SIG-M5 treated with dmso at 0.1 percent for 504 hours (cell line): Measurements from ENCODE around the gene PTGES3.
"Not testable (repeated sequence)": the region's sequence is repeated elsewhere in the genome, so short reads cannot be mapped to it uniquely, and the experiment has no call there.

Experiments used
- DNase-seq: peaks from one replicate; lab custom pipeline; 2025; ENCODE audit not compliant: unreplicated experiment; lab: John Stamatoyannopoulos, UW

Gene PTGES3

DNA sequence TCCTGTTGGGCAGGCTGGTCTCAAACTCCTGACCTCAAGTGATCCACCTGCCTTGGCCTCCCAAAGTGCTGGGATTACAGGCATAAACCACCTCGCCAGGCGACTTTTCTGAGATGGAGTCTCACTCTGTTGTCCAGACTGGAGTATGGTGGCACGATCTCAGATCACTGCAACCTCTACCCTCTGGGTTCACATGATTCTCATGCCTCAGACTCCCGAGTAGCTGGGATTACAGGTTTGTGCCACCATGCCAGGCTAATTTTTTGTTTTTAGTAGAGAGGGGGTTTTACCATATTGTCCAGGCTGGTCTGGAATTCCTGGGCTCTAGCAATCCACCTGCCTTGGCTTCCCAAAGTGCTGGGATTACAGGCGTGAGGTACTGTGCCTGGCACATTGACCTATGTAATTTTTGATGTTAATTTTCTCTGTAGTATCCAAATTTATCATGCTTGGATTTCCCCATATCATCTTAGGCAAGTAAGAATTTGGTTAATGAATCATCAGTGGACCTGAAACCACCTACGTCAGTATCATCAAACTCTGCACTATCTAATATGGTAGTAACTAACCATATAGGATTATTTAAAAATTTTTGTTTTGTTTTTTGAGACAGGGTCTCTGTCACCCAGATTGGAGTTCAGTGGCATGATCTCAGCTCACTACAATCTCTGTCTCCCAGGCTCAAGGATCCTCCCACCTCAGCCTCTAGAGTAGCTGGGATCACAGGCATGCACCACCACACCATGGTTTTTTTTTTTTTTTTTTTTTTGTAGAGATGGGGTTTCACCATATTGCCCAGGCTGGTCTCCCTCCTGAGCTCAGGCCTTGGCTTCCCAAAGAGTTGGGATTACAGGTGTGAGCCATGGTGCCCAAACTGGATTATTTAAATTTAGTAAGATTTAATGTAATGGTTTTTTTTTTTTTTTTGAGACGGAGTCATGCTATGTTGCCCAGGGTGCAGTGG lies 30.4 kb downstream of the PTGES3 start:
- DNase-seq: no peak

DNA sequence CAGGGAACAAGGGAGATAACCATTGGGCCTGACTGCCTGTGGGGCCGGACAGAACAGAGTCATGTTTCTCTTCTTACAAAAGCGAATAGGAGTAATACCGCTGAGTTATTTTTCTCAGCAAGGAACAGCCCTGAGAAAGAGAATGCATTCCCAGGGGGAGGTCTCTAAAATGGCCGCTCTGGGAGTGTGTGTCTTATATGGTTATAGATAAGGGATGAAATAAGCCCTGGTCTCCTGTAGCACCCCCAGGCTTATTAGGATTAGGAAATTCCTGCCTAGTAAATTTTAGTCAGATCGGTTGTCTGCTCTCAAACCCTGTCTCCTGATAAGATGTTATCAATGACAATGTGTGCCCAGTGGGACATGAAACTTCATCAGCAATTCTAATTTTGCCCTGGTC lies 34.3 kb downstream of the PTGES3 start:
- DNase-seq: not testable (repeated sequence)

DNA sequence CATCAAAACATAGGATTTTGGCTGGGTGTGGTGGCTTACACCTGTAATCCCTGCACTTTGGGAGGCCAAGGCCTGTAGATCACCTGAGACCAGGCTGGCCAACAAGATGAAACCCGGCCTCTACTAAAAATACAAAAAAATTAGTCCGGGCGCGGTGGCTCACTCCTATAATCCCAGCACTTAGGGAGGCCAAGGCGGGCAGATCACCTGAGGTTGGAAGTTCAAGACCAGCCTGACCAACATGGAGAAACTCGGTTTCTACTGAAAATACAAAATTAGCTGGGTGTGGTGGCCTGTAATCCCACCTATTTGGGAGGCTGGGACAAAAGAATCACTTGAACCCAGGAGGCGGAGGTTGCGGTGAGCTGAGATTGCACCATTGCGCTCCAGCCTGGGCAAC lies 40.1 kb downstream of the PTGES3 start:
- DNase-seq: not testable (repeated sequence)

DNA sequence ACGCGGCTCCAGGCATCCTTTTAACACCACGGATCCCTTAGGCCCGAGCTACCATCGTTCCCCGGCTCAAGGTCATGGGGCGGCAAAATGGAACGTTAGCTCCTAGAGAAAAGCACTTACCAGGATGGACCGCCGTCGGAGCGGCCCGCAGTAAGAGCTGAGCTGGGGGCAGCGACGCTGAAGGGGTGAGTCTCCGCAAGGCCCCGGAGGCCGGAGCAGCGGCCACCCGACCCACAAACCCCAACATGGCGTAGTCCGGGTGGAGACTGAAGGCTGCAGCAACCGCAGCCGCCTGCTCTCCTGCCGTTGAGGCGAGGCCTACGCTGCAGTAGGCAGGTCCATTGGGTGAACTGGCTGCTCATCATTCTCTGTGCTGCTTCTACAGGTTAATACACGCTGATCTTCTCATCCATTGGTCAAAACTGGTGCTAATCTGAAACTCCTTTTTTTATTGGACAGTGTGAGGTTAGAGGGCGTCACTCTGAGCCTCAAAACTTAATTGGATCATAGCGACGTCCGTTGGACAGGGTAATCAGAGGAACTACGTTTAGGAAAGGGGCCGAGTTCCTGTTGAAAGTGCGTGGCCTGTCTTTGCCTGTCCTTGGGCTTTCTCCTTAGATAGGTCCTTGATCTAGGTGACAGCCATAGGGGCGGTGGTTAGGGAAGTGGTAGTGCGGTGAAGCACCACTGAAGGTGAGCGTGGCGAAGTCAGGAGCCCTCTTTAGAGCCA lies 42.2 kb downstream of the PTGES3 start, which contains the start of gene ATP5F1B:
Gene ATP5F1B (minus strand): TSS at position 268 of the 730 bp plus-strand sequence. CDS start 21 bp downstream, at position 247.
- DNase-seq: peak; percentile 100

DNA sequence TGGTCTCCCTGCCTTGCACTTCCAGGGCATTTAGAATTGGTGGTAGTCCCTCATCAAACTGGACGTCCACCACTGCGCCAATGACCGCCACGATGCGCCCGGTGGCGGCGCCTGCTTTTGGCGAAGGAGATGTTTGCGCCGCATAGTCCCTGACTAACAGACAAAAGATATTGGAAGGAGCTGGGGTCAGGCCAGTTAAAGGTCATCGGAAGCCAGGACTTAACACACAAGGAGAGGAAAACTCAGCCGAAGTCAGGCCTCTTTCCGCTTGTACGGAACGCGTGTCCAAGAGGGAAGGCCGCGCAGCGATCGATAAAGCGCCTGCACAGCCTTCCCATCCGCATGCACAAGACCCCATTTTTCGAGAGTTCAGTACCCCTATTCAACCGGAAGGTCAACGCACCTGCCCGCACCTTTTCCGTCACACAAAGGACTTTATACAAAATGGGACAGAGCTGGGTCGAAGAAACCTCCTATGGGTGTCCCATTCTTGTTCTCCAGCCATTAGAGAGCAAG lies 42.8 kb downstream of the PTGES3 start:
- DNase-seq: no peak

DNA sequence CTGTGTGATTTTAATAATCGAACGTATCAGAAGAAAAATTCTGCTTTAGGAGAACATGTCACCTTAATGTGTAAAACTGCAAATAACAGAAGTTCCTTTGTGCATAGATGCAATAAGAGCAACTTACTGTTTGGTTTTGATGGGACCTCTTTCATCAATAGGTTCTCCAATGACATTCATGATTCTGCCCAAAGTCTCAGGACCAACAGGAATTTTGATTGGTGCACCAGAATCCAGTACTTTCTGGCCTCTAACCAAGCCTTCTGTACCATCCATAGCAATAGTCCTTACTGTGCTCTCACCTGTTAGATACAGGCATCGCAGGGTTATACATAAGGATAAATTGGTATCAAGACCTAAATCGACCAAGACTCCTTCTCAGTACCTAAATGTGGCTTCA lies 43.4 kb downstream of the PTGES3 start:
- no peak for DNase-seq

DNA sequence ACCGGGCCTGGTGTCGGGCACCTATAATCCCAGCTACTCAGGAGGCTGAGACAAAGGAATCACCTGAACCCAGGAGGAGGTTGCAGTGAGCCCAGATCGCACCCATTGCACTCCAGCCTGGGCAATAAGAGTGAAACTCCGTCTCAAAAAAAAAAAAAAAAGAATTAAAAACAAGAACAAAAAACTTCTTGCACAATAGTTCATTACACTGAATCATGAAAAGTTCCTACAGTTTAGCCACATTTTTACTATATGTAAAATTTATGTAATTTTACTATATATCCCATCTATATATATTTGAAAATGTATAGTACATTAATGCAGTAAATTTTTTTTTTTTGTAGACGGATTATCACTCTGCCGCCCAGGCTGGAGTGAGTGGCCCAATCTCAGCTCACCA lies 46.9 kb downstream of the PTGES3 start:
- no peak for DNase-seq

DNA sequence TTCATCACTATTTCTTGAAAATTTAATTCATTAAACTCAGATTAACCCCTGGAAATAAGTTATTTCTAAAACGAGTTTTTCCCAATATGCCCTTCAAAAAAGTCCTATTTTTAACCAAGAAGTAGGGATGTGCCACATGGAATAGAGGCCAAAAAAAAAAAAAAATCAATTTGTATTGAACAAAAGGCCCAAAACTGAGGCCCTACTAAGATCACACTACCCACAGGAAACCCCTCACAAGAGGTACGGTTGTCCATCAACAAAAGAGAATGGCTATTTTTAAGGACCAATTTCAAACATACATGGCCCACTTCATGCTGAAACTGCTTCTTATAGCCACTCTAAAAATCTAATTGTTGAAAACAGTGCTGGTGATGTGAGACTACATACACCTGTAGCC lies 50.5 kb downstream of the PTGES3 start:
- DNase-seq: no peak

DNA sequence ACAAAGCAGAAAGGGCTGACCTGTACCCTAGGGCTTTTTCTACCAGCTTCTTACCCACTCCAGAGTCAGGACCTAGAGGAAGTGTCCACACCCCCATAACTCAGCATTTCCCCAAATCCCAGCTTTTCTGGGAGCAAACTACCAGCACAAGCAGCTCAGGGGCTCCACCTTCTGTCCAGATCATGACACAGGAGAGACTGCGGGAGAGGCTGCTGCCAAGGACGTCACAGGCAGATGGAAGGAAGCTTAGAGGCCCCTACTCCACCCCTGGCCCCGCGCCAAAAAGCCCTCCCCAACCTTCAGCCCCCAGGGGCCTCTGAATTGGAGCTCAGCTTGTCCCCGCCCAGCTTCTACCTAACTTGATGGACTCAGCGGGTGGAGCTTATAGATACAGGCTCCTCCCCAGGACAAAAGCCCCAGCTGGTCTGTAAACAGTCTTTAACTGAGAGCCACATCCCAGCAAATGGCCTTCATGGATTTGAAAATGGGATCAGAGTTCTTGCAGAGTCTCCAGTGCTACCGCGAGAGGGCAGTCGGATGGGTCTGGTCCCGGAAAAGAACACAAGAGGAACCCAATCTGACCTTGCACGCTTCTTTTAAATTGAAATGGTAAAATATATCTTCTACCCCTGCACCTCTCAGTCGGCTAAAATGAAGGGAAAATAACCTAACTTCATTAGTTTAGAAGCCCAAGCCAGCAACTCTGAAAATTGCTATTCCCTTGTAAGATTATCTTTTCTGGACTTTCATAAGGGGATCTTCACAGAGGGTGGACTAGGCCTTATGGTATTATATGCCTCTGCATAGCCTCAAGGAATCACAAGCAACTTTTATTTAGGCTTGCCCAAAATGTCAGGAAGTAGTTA lies 51.2 kb downstream of the PTGES3 start:
- peak; percentile 99 for DNase-seq

DNA sequence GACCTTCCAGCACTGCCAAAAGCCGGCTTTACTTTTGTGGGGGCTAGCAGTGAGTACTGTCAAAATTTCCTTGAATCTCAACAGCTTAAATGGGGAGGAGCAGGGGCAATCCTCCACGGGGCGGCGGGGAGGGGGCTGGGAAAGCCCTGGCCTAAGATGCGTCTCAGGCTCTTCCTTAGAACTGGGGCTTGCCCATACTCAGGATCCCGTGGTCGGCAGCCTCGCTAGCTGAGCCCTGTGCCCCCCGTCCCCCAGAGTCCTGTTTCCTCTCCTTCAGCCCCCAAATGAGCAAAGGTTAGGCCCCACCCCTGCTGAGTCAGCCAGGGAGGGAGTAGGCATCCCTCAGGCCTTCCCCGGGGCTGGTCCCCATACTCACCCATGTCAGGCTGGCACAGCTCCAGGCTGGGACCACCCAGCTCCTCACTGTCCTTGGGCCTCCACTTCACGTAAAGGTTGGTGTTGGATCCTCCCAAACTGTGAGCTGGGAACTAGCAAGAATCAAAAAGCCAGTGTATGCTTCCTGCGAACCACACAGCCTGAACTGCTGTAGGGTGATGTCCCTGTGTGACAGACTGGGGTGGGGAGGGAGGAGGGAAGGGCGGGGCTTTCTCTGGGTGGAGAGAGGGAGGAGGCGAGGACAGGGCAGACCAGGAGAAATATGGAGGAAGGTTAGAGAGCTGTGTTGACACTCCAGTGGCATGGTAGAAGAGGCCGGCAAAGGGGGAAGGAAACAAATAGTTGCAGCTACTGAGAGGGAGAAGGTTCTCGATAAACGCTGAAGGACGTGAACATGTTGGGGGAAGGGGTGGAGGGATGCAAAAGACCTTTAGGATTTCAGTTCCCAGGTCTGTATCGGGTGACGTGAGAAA lies 52.0 kb downstream of the PTGES3 start:
- DNase-seq: peak; percentile 95

DNA sequence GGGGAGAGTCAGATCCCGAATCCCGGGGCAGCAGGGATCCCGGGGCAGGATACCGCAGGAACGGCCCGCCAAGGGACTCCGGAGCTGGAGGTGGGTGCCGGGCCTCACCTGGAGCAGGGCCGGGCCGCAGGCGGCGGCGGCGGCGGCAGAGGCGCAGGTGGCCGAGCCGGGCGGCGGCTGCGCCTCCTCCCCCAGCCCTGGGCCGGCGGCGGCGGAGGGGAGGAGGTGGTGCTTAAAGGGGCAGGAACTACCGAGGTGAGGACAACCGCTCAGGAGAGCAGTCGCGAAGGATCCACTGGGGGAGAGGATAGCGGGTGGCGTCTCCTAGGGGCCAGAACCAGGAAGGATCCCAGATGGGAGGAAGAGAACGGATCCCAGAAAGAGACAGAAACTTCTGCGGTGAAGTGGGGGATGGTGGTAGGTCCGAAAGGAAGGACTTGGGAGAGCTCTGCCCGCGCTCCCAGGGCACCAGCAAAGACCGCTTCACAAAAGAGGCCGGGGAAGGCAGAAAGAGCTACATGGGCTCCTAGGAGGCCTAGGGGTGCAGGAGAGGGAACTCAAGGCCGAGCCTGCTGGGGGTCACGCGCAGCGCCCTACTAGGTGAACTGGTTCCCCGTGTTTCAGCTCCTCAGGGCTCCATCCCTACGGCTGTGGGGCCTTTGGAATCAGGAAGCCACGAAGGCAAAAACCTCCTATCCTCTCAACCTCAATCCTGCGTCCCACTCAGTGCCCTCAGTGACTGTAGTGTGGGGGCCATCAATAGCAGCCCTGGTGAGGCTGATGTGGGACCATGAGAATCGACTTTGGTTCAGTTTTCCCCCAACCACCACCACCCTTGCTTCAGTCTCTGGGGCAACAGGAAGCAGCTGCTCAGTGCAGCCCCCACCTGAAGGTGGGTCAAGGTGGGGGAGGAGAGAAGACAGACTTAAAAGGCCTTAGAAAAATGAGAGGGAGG lies 53.0 kb downstream of the PTGES3 start:
- peak; percentile 71 for DNase-seq

DNA sequence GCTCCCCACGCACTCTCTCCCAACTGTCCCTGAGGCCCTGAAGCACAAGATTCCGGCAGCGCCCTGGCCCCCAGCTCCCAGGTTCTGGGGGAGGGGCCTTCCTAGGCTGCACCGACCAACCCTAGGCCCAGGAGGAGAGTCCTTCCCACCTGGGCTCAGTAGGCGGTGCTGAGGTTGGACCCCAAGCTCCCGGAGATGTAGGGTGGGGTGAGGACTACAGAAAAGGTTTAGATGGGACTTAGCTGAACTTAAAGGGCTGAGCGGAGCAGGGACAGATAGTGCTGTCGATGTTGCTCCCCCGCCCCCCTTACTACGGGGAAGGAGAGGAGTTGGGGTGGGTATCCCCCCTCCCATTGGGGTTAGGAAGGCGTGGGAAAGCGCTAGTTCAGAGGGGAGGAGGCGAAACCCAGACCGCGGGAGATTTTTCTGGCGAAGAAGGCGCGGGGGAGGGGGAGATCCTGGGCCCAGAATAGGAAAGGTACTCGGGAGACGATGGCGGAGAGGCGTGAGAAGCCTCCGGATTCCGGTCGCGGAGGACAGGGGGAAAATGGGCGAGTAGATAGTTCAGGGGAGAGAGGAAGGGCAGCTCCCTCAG lies 53.7 kb downstream of the PTGES3 start:
- peak; percentile 19 for DNase-seq

DNA sequence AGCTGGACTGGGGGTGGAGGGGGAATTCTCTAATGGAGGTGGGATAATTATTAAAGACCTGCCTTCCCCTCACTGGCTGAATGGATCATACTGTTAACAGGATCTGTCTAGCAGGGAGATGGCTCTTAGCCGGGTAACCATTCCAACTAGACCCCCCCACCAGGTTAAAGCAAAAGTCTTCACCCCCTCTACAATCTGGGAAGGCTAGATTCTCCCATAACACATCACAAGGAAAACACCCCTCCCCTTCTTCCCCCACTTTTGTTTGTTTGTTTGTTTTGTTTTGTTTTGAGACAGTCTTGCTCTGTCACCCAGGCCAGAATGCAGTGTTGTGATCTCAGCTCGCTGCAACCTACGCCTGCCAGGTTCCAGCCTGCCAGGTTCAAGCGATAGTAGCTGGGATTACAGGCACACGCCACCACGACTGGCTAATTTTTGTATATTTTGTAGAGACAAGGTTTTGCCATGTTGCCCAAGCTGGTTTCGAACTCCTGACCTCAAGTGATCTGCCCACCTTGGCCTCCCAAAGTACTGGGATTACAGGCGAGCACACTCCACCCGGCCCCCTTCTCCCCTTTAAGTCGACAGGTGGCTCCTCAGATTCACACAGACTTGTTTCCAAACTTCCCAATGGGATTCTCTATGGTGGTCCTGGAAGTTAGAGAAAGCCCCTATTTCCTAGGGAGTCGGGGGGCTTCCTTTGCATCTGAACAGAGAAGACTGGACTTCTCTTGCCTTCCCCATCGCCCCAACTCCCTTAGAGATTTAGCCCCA lies 54.4 kb downstream of the PTGES3 start:
- no peak for DNase-seq

DNA sequence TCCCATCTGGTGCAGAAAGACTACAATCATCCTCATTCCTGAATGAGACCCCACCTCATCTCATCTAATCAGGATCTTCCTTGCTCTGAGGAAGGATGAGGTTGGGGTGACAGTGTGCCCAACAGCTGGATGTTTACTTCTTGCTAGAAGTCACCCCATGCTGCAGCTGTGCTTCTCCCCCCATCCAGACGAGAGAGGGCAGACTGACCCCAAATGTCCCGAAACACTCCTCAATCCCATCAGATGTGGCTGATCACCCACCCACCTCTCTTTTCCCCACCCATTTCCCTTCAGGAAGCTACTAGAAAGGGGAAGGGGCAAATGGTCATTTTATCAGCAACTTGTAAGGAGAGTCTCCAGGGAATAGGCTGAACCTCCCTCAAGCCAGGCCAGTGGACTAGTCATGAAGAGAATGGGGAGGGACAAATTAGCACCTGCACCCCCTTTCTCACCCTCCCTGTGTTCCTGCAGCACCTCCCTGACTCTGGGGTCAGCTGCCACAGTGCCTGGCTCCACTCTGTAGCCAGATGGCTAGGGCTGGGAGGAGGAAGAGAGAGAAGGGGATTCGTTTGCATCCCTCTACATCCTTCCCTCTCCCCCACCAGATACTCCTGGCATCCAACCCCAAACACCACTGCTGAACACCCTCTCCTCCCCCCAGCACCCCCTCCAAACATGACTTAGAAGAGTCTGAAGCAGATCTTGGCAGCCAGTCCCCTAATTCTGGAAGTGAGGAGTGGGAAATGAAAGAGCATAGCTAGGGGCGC lies 55.2 kb downstream of the PTGES3 start:
- DNase-seq: no peak

DNA sequence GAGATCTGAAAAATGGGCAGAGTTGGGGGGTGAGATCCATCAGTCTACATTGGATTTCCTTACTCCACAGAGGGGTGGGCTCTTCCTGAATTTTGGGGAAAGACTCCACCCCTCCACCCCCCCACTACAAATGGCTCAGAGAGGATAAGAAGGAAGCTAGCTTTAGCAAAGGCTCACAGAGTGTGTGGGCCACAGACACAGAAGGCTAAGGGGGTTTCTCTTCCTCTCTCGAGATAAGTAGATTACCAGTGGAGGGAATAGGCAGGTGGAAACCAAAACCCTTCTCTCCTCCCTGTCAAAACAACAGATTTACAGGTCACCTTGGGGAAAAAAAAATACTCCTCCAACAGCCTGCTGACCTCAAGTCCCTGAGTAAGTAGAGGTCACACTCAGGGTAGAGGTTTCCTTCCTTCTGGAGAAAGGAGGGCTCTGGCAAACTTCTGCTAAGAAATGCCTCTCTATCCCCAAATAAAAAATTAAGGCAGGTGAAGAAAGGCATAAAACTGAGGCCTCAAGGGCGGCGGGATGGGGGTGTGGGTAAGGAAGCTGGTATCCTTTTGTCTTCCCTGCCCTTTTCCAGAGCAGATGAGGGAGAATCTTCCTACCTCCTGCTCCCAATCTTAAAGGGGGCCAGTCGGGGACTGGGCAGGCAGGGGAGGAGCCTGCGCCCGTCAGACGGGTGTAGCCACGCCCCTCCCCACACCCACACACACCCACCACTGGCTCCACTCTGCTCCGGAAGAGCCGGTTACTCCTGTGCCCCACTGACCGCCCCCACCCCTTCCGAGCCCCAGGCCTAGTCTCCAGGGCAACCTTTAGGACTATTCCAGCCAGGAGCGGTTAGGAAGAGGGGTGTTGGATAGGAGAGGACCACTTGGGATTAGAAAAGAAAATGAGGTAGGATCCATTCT lies 56.0 kb downstream of the PTGES3 start:
- DNase-seq: peak; percentile 59

DNA sequence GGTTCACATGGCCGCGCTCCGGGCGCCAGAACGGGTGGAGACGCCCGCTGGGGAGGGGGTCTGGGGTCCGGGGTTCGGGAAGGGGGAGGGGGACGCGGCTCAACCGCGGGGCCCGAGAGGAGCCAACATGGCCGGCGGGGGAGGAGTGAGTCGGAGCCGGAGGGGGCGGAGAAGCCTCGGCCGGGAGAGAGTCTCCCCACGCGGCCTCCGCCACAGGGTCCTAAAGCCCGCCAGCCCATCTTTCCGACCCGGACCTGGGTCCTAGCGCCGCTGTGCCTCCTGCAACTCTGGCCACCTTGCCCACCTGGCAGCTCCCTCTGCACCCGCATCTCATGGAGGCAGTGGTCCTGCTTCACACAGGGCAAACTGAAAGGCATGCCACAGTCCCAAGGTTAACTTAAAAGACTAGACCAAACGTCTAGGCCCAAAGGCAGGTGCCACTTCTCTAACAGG lies 57.9 kb downstream of the PTGES3 start, which contains the start of gene BAZ2A:
Gene BAZ2A (minus strand): TSS at position 147 of the 453 bp plus-strand sequence. CDS start 12,796 bp downstream, outside the sequence.
- peak; percentile 88 for DNase-seq
